ENCODE results near the gene RASL11B. TPM values are rescaled to one million over a fixed set of nuclear protein-coding genes. Genes with fewer than 3 reads are reported as not detected.
A peak's percentile ranks its signal among the peaks of the same experiment; 100 is the strongest.

RASL11B gene
- total RNA-seq, 1 donor from 2014 or later = 9.7 TPM

DNA sequence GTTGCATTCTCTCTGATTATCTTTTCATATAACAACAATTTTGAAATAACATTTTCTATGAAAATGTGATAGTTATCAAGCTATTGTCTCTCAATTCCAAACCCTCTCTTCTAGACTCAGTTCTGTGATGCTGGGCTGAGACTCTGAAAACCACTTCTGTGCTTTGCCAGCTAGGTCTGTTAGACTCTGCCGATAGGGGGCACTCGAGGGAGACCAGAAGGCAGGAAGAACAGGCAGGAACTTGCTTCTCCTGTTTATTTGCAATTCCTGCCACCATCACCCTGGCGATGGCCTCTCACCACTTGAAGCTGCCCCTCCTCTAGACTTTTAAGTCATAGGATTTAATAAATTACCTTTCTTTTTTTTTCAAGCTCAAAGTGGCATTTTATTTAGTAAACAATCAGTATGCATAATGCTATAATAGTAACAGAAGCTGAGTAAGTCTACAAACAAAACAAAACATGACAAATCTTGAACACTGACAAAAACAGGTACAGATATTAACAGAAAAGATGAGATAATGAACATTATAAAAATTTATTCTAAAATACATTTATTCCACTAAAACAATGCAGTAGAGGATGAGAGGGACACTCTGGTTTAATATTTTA, 49.7 kb downstream of the RASL11B start:
- TF ChIP-seq, protein P1, sequence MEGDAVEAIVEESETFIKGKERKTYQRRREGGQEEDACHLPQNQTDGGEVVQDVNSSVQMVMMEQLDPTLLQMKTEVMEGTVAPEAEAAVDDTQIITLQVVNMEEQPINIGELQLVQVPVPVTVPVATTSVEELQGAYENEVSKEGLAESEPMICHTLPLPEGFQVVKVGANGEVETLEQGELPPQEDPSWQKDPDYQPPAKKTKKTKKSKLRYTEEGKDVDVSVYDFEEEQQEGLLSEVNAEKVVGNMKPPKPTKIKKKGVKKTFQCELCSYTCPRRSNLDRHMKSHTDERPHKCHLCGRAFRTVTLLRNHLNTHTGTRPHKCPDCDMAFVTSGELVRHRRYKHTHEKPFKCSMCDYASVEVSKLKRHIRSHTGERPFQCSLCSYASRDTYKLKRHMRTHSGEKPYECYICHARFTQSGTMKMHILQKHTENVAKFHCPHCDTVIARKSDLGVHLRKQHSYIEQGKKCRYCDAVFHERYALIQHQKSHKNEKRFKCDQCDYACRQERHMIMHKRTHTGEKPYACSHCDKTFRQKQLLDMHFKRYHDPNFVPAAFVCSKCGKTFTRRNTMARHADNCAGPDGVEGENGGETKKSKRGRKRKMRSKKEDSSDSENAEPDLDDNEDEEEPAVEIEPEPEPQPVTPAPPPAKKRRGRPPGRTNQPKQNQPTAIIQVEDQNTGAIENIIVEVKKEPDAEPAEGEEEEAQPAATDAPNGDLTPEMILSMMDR (IDR thresholded peaks at IDR 0.05; ENCODE audit: unreplicated experiment) = peak; percentile 80

GRCh38 chr4:52912608-52913007, 50.5 kb downstream of the RASL11B start:
- Mint-ChIP-seq H3K36me3 (ENCODE audit: insufficient read depth) (no peaks in the 10 kb centered on the region), H3K4me1 (ENCODE audit: low read depth) (peaks cover 48% of the 10 kb centered on the region)
- TF ChIP-seq, protein P1 (IDR thresholded peaks at IDR 0.05; ENCODE audit: unreplicated experiment) = no peak

More for the DNA sequence above, 49.7 kb downstream of the RASL11B start:
- H3K4me1 Mint-ChIP-seq (ENCODE audit: low read depth) = peaks cover 52% of the 10 kb centered on the region
- H3K9me3 Mint-ChIP-seq (ENCODE audit: low read depth) = no peaks in the 10 kb centered on the region
- H3K36me3 Mint-ChIP-seq (ENCODE audit: insufficient read depth) = no peaks in the 10 kb centered on the region
- H3K27me3 Mint-ChIP-seq = no peaks in the 10 kb centered on the region
- H3K27ac Mint-ChIP-seq = no peak overlapping the region
- DNase-seq (ENCODE audit: low spot score, unreplicated experiment) = peak; percentile 52
- H3K4me3 Mint-ChIP-seq (ENCODE audit: low read depth) = no peak overlapping the region

DNA sequence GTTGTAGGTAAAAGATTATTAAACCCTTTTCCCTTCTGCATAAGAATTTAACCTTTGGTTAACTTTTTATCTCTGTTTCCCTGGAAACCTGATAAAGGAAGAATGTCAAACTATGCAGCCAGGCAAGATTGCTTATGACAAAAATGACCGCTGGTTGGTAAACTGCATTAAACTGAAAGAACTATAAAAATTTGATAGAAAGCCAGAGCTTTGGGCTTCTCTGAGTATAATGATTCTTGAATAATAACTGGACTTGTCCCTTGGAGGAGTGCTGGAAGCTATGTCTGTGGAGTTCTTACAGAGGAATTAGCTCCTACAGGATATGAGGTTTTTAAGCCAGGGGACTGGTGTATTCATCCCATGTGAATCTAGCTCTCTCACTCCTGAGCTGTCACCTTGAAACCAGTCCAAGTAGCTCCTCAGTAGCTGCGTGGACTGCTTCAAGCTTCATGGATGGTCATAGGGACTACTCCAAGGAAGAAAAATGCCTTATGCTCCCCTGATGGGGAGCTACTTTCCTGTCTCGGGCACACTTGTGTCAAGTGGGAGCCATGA, 52.0 kb downstream of the RASL11B start:
- TF ChIP-seq, protein P1 (IDR thresholded peaks at IDR 0.05; ENCODE audit: unreplicated experiment) = no peak
- Mint-ChIP-seq H3K27ac (peak overlapping the region; percentile 99), H3K4me1 (ENCODE audit: low read depth) (peaks cover 45% of the 10 kb centered on the region), H3K4me3 (ENCODE audit: low read depth) (peak overlapping the region; percentile 52), H3K36me3 (ENCODE audit: insufficient read depth) (no peaks in the 10 kb centered on the region), H3K27me3 (no peaks in the 10 kb centered on the region), H3K9me3 (ENCODE audit: low read depth) (no peaks in the 10 kb centered on the region)
- DNase-seq (ENCODE audit: low spot score, unreplicated experiment) = no peak

More at GRCh38 chr4:52912608-52913007, 50.5 kb downstream of the RASL11B start:
- Mint-ChIP-seq H3K9me3 (ENCODE audit: low read depth) (no peaks in the 10 kb centered on the region), H3K4me3 (ENCODE audit: low read depth) (no peak overlapping the region), H3K27ac (peak overlapping the region; percentile 84), H3K27me3 (no peaks in the 10 kb centered on the region)
- DNase-seq (ENCODE audit: low spot score, unreplicated experiment) = no peak

DNA sequence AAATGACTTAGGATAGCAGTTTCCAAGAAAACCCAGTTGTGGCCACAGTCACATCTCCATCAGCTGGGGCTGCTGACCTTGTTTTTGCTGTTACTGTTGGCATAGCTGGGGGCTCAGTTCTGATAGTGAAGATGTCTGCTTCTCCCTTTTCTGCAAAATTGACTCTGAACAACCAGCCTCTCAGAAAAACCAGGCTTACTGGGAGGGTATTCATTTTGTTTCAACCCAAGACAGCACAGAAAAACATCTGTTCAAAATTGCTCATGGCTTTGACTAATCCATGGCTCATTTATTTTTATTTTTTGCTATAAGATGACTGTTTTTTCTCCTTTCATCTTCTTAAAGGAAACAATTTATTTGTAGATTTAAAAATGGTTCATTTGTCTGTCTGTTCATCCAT, 53.1 kb downstream of the RASL11B start:
- TF ChIP-seq, protein P1 (IDR thresholded peaks at IDR 0.05; ENCODE audit: unreplicated experiment) = no peak
- peaks cover 45% of the 10 kb centered on the region for H3K4me1 Mint-ChIP-seq (ENCODE audit: low read depth)
- H3K4me3 Mint-ChIP-seq (ENCODE audit: low read depth) = no peak overlapping the region
- H3K36me3 Mint-ChIP-seq (ENCODE audit: insufficient read depth) = no peaks in the 10 kb centered on the region
- H3K27me3 Mint-ChIP-seq = no peaks in the 10 kb centered on the region
- peak overlapping the region; percentile 70 for H3K27ac Mint-ChIP-seq
- no peaks in the 10 kb centered on the region for H3K9me3 Mint-ChIP-seq (ENCODE audit: low read depth)
- no peak for DNase-seq (ENCODE audit: low spot score, unreplicated experiment)

DNA sequence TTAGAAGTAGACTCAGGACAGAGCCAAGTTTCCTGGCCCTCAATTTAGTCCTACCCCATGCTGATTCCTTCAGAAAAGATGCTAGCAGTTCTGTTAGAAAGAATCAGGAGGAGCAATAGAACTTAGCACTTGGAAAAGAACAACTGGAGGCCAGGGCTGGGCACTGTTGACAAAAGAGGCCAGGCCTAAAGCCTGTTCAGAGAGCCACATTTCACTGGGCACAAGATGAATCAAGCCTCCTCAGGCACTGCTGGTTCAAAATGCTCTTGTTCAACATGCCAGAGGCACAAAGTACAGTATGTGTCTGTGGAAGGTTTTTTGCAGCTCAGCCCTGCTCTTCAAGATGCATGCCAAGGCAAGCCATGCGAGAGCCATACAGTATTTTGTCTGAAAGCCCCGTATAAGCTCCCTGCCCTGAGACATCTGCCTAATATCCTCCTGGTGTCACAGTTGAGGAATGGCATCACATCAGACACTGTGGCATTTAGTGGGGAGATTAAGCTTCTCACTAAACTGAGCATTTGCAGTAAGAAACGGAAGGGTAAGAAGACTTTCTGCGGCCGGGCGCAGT, 53.7 kb downstream of the RASL11B start:
- H3K27ac Mint-ChIP-seq = peak overlapping the region; percentile 67
- H3K4me1 Mint-ChIP-seq (ENCODE audit: low read depth) = peaks cover 45% of the 10 kb centered on the region

More for the DNA sequence above, 53.7 kb downstream of the RASL11B start:
- Mint-ChIP-seq H3K9me3 (ENCODE audit: low read depth) (no peaks in the 10 kb centered on the region), H3K4me3 (ENCODE audit: low read depth) (no peak overlapping the region), H3K27me3 (no peaks in the 10 kb centered on the region), H3K36me3 (ENCODE audit: insufficient read depth) (no peaks in the 10 kb centered on the region)
- no peak for DNase-seq (ENCODE audit: low spot score, unreplicated experiment)
- TF ChIP-seq, protein P1 (IDR thresholded peaks at IDR 0.05; ENCODE audit: unreplicated experiment) = no peak

Other genes with a start within 250 kb of the RASL11B start
- gene USP46, start 203.0 kb upstream of the RASL11B start, total RNA-seq = 33.1 and 33.6 TPM in 2 replicates
- gene ERVMER34-1, start 110.9 kb upstream of the RASL11B start, total RNA-seq = 2.2 and 3.2 TPM in 2 replicates